MCF 10A (cell line): ENCODE measurements around the gene SLC8A2. TPM values are rescaled to one million over a fixed set of nuclear protein-coding genes. Genes with fewer than 3 reads are reported as not detected.

ENCODE experiments used
- BruUV-seq: library from RNA; stranded (reverse); fragments of 400-500 nt; replicated peaks from 2 replicates; lab custom pipeline; 2021; lab: Mats Ljungman, UMichigan
- CTCF ChIA-PET: fragments of 300-600 bp; sonication (Branson Sonifier 250); formaldehyde crosslinking; extraction: SDS; loops from one replicate; lab custom pipeline; 2021; ENCODE audit warnings: antibody characterized with exemption, inconsistent platforms; lab: Yijun Ruan, JAX
- POLR2A ChIA-PET: fragments of 300-600, 350-650 bp; sonication (Branson Sonifier 250); formaldehyde crosslinking; extraction: SDS; loops from one replicate; lab custom pipeline; 2020; ENCODE audit warnings: antibody characterized with exemption, inconsistent platforms; lab: Yijun Ruan, JAX
- DNase-seq: peaks from one replicate; pipeline ENCODE4 v3.0.0-alpha.2; 2018; ENCODE audit not compliant: unreplicated experiment
- H3K27ac Mint-ChIP-seq: one replicate; pipeline ENCODE4 v1.8.0; 2022; ENCODE audit warnings: mild to moderate bottlenecking, low read depth, mixed read lengths; ENCODE audit not compliant: unreplicated experiment
- H3K27me3 Mint-ChIP-seq: one replicate; pipeline ENCODE4 v1.8.0; 2022; ENCODE audit warnings: mixed read lengths; ENCODE audit not compliant: insufficient read depth, unreplicated experiment
- H3K36me3 Mint-ChIP-seq: one replicate; pipeline ENCODE4 v1.8.0; 2022; ENCODE audit warnings: mild to moderate bottlenecking, moderate library complexity, mixed read lengths; ENCODE audit not compliant: insufficient read depth, unreplicated experiment
- H3K4me1 Mint-ChIP-seq: one replicate; pipeline ENCODE4 v1.8.0; 2022; ENCODE audit warnings: mixed read lengths; ENCODE audit not compliant: insufficient read depth, unreplicated experiment
- H3K4me3 Mint-ChIP-seq: one replicate; pipeline ENCODE4 v1.8.0; 2022; ENCODE audit warnings: mild to moderate bottlenecking, moderate library complexity, mixed read lengths; ENCODE audit not compliant: unreplicated experiment
- H3K9me3 Mint-ChIP-seq: one replicate; pipeline ENCODE4 v1.8.0; 2022; ENCODE audit warnings: mixed read lengths; ENCODE audit not compliant: unreplicated experiment
- intact Hi-C: fragments of 100-400 bp; cut with micrococcal nuclease; formaldehyde crosslinking; loops from 2 replicates; pipeline ENCODE4 v1.14.1; 2022
- total RNA-seq: library from RNA; stranded (reverse); gene quantifications from 2 replicates; pipeline ENCODE4 v1.2.3, GENCODE V29; 2022
- TF ChIP-seq, protein P1 (sequence below): fragments of 200-600 bp; IDR thresholded peaks from one replicate; pipeline ENCODE4 v1.8.0; 2022; ENCODE audit warnings: antibody characterized with exemption, mild to moderate bottlenecking; ENCODE audit not compliant: unreplicated experiment

SLC8A2 gene
- total RNA-seq, 1 experiment from 2014 or later, result not detected

GRCh38 chr19:47510516-47511127, 38.9 kb upstream of the SLC8A2 start:
- CTCF ChIA-PET, result interaction anchor here (0.6 to 1.7 kb wide), 7 partner anchors 26 to 186 kb away, joined by 3 to 6 read pairs (median 3); partner anchors contain the start of gene KPTN
- intact Hi-C loops, result loop anchor here (10.0 kb wide), 1 partner anchor 154 kb away; no protein-coding TSS in a partner anchor
- H3K4me3 Mint-ChIP-seq, result peak overlapping the region; percentile 64
- no peak for DNase-seq
- H3K36me3 Mint-ChIP-seq, result peaks cover 7% of the 10 kb centered on the region
- H3K9me3 Mint-ChIP-seq, result no peaks in the 10 kb centered on the region
- H3K27ac Mint-ChIP-seq, result peak overlapping the region; percentile 46
- POLR2A ChIA-PET, result interaction anchor here (0.7 to 2.6 kb wide), 16 partner anchors 9 to 254 kb away, joined by 3 to 15 read pairs (median 4); partner anchors contain the start of genes CCDC9, EHD2 and KPTN
- H3K27me3 Mint-ChIP-seq, result no peaks in the 10 kb centered on the region
- TF ChIP-seq, protein P1, sequence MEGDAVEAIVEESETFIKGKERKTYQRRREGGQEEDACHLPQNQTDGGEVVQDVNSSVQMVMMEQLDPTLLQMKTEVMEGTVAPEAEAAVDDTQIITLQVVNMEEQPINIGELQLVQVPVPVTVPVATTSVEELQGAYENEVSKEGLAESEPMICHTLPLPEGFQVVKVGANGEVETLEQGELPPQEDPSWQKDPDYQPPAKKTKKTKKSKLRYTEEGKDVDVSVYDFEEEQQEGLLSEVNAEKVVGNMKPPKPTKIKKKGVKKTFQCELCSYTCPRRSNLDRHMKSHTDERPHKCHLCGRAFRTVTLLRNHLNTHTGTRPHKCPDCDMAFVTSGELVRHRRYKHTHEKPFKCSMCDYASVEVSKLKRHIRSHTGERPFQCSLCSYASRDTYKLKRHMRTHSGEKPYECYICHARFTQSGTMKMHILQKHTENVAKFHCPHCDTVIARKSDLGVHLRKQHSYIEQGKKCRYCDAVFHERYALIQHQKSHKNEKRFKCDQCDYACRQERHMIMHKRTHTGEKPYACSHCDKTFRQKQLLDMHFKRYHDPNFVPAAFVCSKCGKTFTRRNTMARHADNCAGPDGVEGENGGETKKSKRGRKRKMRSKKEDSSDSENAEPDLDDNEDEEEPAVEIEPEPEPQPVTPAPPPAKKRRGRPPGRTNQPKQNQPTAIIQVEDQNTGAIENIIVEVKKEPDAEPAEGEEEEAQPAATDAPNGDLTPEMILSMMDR, result no peak
- H3K4me1 Mint-ChIP-seq, result peaks cover 47% of the 10 kb centered on the region
- no TSS peak for BruUV-seq

DNA sequence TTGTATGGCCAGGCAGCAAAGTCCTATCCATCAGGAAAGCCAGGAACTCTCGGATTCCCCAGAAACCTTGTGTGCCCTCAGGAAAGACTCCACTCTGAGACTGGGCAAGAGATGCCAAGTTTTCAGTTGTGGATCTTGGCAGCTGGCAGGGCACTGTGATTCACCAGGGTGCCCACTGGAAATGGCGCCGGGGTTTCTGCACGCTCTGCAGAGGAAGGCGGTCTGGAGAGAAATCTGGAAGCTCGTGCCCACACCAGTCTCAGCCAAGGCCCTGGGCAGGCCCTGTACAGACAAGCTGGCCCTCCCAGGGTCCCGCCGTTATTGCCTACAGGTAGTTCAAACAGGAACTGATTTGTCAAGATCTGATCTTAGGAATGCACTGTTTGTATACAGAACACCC, 38.3 kb upstream of the SLC8A2 start:
- TF ChIP-seq, protein P1, result no peak
- Mint-ChIP-seq H3K27ac (peak overlapping the region; percentile 46), H3K4me1 (peaks cover 47% of the 10 kb centered on the region), H3K27me3 (no peaks in the 10 kb centered on the region), H3K4me3 (peak overlapping the region; percentile 64), H3K36me3 (peaks cover 7% of the 10 kb centered on the region), H3K9me3 (no peaks in the 10 kb centered on the region)
- POLR2A ChIA-PET, result interaction anchor here (0.6 to 2.6 kb wide), 16 partner anchors 8 to 254 kb away, joined by 3 to 15 read pairs (median 5); partner anchors contain the start of genes CCDC9, EHD2 and KPTN
- intact Hi-C loops, result loop anchor here (10.0 kb wide), 1 partner anchor 155 kb away; no protein-coding TSS in a partner anchor
- CTCF ChIA-PET, result interaction anchor here (0.6 to 1.7 kb wide), 8 partner anchors 13 to 1114 kb away, joined by 3 to 6 read pairs (median 4); partner anchors contain the start of gene KPTN
- no TSS peak for BruUV-seq
- DNase-seq, result peak; percentile 90

GRCh38 chr19:47509170-47509847, 37.6 kb upstream of the SLC8A2 start:
- Mint-ChIP-seq H3K27ac (peak overlapping the region; percentile 46), H3K9me3 (no peaks in the 10 kb centered on the region), H3K4me1 (peaks cover 45% of the 10 kb centered on the region), H3K36me3 (peaks cover 11% of the 10 kb centered on the region), H3K4me3 (peak overlapping the region; percentile 64), H3K27me3 (no peaks in the 10 kb centered on the region)
- ChIA-PET POLR2A (interaction anchor here (0.6 to 2.6 kb wide), 12 partner anchors 8 to 160 kb away, joined by 3 to 15 read pairs (median 6); partner anchors contain the start of genes DHX34 and KPTN), CTCF (interaction anchor here (0.6 to 1.7 kb wide), 8 partner anchors 12 to 1113 kb away, joined by 3 to 6 read pairs (median 4); no protein-coding TSS in a partner anchor)
- TF ChIP-seq, protein P1, result no peak
- intact Hi-C loops, result no loop called here
- DNase-seq, result no peak
- BruUV-seq, result no TSS peak
